ENCODE results near the gene KLRF2. TPM values are rescaled to one million over a fixed set of nuclear protein-coding genes. Genes with fewer than 3 reads are reported as not detected.
"Not testable (repeated sequence)": the region's sequence is repeated elsewhere in the genome, so short reads cannot be mapped to it uniquely, and the experiment has no call there.

The KLRF2 gene, protein sequence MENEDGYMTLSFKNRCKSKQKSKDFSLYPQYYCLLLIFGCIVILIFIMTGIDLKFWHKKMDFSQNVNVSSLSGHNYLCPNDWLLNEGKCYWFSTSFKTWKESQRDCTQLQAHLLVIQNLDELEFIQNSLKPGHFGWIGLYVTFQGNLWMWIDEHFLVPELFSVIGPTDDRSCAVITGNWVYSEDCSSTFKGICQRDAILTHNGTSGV
- not detected in 2 replicates for total RNA-seq
- not detected for polyA plus RNA-seq (2012)

- DNase-seq (ENCODE audit: low read depth): no peak
These were observed at the start of gene KLRF2 for GRCh38 chr12:9881246-9881645. Gene KLRF2, plus strand, starts transcription at chr12:9881489. Its CDS starts 107 bp downstream, at chr12:9881596.

- DNase-seq (ENCODE audit: low read depth): no peak
These were observed 49.6 kb upstream of the KLRF2 start for GRCh38 chr12:9831720-9832119.

- no peak for DNase-seq (ENCODE audit: low read depth)
These were observed 37.9 kb upstream of the KLRF2 start for GRCh38 chr12:9843407-9843806.

DNA sequence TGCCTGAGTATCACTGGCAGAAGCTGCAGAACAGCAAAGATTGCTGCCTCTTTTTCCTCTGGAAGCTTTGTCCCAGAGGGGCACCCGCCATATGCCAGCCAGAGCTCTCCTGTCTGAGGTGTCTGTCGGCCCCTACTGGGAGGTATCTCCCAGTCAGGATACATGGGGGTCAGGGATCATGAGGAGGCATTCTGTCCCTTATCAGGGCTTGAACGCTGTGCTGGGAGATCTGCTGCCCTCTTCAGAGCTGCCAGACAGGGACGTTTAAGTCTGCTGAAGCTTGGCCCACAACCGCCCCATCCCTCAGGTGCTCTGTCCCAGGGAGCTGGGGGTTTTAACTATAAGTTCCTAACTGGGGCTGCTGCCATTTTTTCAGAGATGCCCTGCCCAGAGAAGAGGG lies 32.4 kb upstream of the KLRF2 start:
- no peak for DNase-seq (ENCODE audit: low read depth)

GRCh38 chr12:9851050-9851449 lies 30.2 kb upstream of the KLRF2 start:
- no peak for DNase-seq (ENCODE audit: low read depth)

GRCh38 chr12:9851927-9852326 lies 29.4 kb upstream of the KLRF2 start:
- no peak for DNase-seq (ENCODE audit: low read depth)

DNA sequence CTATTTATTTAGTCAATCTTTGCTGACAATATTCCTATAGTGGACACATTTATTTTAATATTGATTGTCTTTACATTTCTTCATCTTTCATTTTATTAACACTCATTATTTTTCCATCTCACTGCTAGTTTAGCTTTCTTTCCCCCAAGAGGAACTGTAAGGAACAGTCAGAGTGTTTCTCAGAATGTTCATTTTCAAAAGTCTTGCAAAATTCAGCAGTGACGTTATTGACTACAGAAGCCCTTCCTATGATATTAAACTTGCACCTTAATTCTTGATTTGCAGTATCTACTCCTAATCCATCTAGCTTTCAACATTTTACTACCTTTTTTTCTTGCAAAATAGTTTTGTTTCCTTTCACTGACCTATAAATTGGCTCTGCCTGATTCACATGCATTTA lies 25.1 kb upstream of the KLRF2 start:
- DNase-seq (ENCODE audit: low read depth): no peak

DNA sequence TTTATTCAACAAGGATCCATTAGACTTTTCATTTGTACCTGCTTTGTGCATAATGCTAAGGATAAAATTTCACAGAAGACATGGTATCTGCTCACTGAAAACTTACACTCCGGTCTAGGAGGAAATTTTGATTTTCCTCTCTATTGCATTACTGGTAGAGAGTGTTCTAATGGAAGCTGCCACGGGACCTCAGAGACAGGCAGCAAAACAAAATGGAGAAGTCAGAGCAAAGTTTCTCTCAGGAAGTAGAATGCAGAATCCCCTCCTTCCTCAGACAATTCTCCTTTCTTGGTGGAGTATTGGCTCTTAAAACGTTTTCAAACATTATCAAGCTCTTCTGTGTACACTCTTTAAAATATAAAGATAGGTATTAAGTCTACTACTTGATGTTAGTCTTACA lies 24.4 kb upstream of the KLRF2 start:
- DNase-seq (ENCODE audit: low read depth): no peak

DNA sequence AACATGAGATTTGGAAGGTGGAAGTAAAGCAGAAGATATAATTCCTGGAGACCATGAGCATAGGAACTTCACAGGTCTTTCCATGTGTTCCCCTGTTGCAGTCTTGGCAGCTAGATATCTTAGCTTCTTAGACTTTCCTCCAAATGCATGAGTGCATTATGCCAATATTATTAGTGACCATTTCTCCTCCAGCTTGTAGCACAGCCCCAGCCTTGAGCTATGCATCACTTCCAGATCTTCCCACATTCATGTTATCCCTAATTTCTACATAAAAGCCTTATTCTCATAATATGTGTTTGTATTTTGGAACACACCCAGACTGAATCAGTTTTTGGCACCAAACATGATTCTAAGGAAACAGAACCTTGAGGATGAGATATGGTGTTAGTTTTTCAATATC lies 23.2 kb upstream of the KLRF2 start:
- no peak for DNase-seq (ENCODE audit: low read depth)

DNA sequence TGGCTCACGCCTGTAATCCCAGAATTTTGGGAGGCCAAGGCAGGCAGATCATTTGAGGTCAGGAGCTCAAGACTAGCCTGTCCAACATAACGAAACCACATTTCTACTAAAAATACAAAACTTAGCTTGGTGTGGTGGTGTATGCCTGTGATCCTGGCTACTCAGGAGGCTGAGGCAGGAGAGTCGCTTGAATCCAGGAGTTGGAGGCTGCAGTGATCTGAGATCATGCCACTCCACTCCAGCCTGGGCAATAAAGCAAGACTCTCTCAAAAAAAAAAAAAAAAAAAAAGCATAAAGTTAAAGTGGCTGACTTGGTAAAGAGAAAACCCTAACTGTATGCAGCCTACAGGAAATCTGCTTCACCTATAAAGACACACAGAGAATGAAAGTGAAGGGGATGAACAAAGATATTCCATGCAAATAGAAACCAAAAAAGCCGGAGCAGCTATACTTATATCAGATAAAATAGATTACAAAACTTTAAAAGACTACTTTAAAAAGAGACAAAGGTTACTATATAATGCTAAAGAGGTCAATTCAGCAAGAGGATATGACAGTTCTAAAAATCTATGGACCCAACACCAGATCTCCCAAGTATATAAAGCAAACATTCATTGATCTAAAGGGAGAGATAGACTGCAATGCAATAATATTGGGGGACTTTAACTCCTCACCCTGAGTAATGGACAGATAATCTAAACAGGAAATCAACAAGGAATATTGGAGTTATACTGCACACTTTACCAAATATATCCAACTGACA lies 16.2 kb upstream of the KLRF2 start:
- DNase-seq (ENCODE audit: low read depth): peak; percentile 19

DNA sequence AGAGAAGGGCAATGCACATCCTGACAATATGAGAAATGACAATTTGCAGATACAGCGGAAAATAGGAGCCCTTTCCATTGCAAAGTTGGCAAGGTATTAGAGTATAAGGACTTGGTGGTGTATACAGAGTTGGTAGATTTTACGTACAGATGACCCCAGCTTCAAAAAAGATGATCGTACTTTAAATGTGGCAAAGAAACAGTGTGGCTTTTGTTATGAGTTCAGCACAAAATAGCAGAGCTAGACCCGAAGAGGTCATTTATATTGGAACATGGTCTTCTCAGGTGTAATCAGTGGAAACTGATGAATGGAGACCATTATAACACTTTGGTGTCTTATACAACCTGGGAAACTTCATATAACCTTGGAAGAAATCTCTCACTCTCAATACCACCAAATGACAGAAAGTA lies 14.4 kb upstream of the KLRF2 start:
- DNase-seq (ENCODE audit: low read depth): peak; percentile 41

- no peak for DNase-seq (ENCODE audit: low read depth)
These were observed 13.8 kb upstream of the KLRF2 start for GRCh38 chr12:9867531-9867930.

DNA sequence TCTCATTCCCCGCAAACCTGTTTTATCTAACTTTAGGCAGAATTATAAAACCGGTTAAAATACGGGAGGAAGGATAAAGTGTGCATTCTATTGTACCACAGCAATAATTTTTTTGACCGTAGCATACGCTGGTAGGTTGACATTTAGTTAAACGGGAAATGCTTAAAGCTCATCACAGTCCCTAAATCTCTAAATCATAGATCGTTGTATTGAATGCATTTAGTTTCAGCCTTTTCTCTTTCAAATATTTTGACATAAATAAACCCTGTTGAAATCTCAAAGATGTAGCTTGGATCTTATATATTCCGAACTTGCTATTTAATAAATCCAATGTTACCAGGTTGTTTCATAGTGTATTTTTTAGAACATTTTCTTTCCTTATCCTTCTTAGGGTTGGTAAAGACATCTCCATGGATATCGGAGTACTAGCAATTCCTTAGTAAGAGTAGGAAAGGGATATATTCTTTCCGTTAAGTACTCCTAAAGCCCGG lies 12.9 kb upstream of the KLRF2 start:
- DNase-seq (ENCODE audit: low read depth): peak; percentile 45

DNA sequence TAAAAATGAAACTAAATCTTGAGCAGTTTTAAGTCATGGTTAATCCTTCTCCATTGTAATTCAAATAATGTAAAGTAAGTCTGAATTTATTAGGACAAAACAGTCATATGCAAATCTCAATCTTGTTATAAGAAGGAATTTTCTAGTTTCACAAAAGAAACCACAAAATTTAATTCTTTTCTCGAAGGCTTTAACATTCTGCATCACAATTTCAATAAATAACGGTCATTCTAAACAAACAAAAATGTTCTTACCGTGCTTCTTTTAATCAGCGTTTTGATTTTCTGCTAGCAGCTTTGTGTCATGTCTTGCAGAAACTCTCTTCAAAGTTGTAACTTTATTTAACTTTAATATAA lies 12.4 kb upstream of the KLRF2 start:
- no peak for DNase-seq (ENCODE audit: low read depth)

GRCh38 chr12:9869307-9870161 lies 11.8 kb upstream of the KLRF2 start, which contains the start of gene CLEC2B:
Gene CLEC2B, minus strand, starts transcription at chr12:9869354.
- DNase-seq (ENCODE audit: low read depth): peak; percentile 73

DNA sequence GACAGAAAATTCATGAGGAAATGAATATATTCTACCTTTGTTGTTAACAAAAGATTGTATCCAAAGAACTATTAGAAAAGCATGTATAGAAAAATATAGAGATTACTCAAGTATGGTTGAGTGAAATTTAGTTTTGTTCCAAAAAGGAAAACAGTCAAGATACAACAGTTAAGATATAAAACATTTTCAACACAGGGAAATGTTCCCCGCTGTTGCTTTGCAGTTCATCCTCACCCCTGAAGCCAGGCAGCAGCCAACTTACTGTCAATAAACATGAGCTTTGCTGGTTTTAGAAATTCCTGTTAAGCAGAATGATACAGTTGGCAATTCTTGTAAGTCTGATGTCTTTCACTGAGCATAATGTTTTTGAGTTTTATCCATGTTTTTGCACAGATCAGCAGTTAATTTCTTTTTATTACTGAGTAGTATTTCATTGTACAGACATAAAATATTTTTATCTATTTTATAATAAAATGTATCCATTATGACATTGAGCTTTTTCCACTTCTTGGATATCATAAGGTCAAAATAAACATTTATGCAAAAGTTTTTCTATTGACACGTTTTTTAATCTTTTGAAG lies 10.9 kb upstream of the KLRF2 start:
- DNase-seq (ENCODE audit: low read depth): peak; percentile 50

DNA sequence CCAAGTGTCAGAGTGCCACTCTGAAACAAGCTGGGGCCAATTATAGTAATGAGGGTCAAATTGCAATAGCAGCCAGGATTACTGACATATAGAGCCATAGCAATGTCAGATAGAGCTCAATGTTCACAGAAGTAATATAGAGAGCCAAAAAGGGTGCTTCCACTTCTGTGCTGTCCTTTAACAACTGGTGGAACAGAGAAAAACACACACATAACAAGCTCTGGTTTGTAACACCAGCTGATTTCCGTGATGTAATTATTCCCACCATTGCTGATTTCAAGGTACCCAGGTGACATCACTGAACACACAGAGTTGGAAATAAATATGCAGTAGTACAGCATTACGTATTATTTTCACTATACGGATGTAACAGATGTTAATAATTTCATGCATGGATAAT lies 9.1 kb upstream of the KLRF2 start:
- DNase-seq (ENCODE audit: low read depth): no peak

GRCh38 chr12:9872742-9873141 lies 8.5 kb upstream of the KLRF2 start:
- no peak for DNase-seq (ENCODE audit: low read depth)

DNA sequence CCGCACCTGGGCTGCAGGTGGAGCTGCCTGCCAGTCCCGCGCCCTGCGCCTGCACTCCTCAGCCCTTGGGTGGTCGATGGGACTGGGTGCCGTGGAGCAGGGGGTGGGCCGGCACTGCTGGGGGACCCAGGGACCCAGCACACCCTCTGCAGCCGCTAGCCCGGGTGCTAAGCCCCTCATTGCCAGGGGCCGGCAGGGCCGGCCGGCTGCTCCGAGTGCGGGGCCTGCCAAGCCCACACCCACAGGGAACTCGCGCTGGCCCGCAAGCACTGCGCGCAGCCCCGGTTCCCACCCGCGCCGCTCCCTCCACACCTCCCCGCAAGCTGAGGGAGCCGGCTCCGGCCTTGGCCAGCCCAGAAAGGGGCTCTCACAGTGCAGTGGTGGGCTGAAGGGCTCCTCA lies 5.2 kb upstream of the KLRF2 start:
- not testable (repeated sequence) for DNase-seq (ENCODE audit: low read depth)

- no peak for DNase-seq (ENCODE audit: low read depth)
These were observed 684 bp upstream of the KLRF2 start for GRCh38 chr12:9880532-9881078.

DNA sequence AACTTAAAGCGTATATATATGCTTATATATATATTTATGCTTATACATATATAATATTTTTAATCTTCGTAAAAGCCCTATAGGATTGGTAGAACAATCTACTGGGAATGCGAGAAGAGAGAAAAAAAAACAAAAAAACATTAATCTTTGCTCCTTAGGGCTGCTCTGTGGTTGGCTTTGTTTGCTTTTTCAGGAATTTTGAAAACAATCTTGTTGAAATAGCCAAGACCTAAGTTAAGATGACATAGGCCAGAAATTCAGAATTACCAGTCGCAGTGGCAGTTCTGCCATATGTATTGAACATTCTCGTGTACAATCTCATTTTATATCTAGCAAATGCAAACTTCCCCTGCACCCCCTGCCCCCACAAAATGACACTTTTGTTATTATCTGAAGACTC lies 699 bp downstream of the KLRF2 start:
- DNase-seq (ENCODE audit: low read depth): no peak

Data from myocyte (in vitro differentiated cells).